ENCODE measurements around the gene CTRB1.
"Not testable (repeated sequence)": the region's sequence is repeated elsewhere in the genome, so short reads cannot be mapped to it uniquely, and the experiment has no call there.

CTRB1 gene

DNA sequence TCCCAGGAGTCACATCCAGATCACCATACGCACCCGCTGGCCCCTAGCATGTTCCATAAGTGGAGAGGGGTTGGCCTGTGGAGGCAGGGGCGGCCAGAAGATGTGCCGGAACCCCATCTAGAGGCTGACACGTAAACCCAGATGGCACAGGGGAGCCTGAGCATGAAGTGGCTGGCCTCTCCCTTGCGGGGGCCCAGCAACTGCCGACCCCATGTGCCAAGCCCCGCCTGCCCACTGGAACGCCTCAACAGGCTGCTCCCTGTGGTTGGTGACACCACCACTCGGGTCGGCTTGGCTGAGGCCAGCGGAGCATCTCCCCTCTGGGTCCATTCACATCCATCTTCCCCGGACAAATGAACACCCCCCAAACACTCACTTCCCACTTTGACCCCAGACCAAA, 23.2 kb downstream of the CTRB1 start:
- DNase-seq (ENCODE audit: low read depth), result no peak

DNA sequence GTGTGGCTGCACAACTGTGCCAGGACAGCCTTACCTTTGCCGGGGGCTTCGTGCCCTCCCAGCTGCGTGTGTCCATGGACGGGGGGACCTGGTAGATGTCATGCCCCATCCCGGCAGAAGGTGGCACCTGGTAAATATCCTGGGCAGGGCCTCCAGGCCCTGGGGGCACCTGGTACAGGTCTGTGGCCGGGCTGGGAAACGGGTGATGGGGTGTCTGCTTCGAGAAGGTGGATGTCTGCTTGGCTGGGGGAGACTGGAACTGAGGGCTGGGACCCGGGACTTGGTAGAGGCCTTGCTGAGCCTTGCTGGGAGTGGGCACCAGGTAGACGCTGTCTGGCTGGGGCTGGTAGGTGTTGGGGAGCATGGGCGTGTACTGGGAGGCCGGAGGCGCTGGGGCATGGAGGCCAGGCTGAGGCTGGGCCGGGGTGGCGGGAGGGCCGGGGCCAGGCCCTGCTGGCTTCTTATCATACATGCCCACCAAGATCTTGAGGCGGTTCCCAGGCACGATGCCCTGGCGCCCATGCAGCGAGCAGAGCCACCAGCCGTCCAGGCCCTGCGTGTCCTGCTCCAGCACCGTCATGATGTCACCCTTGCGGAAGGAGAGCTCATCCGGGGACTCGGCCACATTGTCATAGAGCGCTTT, 23.8 kb downstream of the CTRB1 start:
- DNase-seq (ENCODE audit: low read depth), result not testable (repeated sequence)

DNA sequence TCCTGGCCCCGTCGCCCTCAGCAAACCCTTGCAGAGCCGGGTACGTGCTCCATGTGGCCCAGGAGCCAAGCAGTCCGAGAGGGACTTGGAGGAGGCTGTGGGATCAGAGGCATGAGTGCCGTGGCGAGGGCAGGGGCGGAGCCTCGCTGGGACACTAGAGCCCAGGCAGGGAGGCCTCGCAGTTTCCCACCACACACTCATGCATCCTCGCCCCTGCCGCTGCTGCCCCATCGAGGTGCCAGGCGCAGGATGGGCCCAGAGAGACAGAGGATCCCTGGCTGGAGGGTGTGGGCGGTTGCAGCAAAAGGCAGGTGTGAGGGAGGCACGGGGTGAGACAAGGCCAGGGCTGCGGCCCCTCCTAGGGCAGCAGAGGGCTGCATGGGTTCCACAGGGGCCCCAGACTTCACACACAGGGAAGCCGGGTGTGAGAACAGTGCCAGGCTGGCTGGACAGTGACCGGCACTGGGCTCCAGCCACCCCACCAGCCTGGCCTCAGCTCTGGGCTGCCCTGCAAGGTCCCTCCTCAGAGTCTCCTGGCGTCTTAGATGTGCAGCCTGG, 25.0 kb downstream of the CTRB1 start:
- DNase-seq (ENCODE audit: low read depth), result no peak

DNA sequence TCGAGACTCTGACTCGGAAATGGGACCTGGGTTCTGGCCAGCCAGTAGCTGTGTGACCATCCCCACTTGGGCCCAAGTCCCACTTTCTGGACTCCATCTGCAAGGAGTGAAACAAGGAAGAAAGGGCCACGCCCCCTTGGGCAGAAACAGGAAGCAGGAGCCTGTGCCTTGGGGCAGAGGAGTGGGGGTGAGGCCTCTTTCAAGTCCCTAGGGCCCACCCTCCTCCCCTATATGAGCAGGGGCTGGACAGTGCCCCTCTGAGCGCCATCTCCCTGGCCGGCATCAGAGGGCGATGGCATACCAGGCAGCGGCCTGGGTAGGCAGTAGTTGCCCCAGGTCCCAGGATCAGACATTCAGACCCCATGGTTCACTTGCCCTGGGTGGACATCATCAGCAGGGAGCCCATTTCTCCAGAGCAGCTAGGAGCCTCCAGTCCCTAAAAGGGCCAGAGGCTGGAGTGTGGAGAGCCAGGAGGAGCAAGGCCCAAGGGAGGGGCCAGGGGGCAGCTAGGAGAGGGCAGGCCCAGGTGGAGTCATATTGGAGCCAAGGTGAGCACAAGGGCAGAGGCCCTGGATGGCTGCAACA, 25.5 kb downstream of the CTRB1 start:
- DNase-seq (ENCODE audit: low read depth), result no peak

DNA sequence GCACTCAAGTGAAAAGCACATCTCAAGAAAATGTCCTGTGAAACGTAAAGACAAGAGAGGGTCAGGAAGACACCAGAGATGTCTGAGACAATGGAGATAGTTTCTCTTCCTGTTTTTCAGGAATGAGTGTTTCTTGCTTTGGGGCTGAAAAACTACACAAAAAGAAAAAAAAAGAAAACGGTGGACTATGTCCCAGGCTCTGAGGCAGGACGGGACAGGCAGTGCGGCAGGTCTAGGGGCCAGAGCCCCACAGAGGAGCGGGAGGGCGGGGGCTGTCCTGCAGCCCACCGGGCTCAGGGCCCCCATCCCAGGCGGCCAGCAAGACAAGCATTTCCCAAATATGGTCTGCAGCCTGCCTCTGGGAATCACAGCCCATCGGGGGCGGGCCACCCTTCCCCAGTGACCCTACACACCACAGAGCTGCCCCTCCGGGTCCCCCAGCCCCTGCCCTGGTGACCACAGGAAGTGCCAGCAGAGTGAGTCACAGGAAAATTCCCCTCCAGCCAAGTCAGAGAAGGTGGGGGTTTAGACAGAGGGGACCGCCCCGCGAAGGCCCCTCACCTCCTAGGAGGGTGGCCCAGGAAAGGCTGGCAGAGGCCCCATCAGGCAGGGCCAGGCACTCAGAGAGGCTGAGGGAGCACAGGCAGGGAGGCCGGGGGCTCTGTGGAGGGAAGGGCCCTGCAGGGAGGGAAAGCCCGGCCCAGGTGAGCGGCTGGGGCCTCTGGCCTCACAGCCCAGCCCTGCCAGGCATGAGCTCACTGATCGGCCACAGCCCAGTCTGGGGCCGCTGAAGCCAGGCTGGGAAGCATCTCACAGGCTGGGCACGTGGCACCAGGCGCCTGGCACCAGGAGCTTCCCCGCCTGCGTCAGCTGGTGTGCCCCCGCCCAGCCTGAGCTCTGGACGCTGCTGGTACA, 26.3 kb downstream of the CTRB1 start:
- DNase-seq (ENCODE audit: low read depth), result no peak

DNA sequence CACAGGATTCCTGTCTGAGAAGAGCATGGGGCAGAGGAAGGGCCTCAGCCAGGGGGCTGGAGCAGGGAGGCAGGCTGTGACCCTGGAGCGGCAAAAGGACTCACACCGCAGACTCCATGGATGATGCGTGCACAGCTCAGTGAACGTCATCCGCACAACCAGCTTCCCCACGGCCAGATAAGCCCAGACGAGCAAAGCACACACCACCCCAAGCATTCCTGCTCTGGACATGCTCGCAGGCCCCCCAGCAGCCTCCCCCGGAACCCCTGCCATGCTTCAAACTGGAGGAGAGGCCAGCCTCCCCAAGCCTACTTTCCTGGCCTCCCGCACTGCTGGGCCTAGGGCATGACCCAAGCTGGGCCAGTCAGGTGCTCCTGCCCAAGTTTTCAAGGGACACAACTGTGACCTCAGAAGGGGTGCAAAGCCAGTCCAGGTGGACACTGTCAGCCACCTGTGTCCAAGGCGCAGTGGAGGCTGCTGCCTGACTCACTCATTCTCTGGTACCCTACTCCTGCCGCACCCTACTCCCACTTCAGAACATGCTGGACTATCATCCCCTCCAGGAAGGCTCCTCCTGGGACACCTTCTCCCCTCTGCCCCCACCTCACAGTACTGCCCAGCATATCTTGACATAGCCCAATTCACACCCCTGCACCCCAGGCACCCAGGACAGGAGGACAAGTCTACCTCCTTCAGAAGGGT, 27.9 kb downstream of the CTRB1 start:
- no peak for DNase-seq (ENCODE audit: low read depth)

DNA sequence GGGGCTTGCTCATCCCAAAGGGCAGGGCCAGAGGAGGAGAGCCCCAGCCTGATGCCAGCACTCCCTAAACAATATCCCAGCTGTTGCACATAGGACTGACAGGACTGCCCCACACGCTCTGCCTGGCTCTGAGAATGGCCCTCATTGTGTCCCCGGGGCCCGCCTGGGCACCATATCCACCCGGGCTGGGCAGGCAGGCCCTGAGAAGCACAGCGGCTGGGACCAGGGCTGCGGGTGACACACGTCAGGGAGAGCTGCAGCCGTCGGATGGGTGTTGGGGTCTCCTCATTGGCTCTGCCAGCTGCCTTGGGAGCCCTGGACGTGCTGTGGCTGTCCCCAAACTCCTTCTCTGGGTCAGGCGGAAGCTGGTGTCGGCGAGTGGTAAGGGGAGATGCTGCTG, 28.5 kb downstream of the CTRB1 start:
- DNase-seq (ENCODE audit: low read depth), result no peak

DNA sequence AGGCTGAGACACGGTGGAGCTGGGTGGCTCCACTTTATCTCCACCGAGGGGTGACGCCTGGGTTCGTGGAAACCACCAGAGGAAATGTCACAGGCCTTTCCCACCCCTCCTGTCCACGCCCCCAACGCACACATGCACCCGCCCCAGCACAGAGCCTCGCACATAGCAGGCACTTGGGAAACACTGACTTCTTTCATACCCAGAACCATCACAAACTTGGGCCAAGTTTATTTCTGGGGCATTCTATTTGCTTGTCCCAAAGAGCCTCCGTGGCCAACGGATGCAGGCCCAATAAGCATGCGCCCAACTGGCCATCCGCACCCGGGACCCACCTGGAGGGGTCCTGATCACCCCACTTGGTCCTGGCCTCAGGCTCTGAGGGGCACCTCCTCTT, 29.4 kb downstream of the CTRB1 start:
- no peak for DNase-seq (ENCODE audit: low read depth)

DNA sequence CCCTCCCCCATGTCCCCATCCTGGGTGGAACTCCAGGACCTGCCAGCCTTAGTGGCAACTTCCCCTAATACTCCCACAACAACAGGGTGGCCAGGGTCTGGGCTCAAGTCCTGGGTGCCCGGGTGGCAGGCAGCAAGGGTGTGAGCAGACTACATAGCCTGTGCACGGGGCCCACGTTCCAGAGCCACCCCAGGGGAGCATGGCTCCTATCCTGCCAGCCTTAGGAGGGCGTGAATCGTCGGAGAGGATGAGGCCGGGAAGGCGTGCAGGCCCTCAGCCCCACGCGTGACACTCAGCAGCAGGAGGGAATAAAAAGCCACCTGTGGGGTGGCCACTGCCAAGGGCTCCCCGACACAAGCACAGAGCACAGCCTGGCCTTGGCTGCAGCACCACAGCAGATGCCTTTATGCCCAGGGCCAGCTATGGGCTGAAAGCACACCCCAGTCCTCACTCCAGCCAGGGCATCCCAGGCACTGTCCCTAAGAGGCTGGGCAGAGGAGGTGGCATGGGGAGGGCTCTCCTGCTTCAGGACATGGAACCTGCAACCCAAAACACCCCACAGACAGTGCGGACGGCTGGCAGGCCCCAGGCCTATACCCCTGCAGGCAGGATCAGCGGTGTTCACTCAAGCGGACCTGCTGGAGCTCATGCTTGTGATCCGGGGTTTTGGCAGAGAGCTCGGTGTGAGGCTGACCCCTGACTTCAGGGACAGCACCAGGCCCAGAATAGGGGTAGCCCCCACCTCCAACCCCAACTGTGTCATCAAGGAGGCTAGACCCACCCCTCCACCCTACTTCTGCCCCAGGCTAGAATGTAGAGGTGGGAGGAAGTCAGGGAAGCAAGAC, 30.0 kb downstream of the CTRB1 start:
- DNase-seq (ENCODE audit: low read depth), result no peak

DNA sequence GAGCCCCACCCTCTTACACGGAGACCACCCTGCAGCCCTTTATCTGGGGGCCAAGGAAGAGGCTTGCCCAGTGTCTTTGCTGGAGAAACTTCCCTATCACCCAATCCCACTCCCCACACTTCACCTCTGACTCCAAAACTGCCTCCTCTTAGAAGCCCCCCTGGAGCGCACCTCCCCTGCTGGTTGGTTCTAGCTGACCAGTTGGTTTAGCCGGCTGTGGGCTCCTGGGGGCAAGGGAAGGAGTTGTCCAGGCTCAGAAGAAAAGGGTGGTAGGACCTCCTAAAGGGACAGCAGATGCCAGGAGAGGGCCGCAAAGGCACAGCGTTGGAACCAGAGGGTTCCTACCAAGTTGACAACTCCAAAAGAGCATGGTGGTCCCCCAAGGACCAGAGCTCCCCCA, 30.7 kb downstream of the CTRB1 start:
- DNase-seq (ENCODE audit: low read depth), result no peak

DNA sequence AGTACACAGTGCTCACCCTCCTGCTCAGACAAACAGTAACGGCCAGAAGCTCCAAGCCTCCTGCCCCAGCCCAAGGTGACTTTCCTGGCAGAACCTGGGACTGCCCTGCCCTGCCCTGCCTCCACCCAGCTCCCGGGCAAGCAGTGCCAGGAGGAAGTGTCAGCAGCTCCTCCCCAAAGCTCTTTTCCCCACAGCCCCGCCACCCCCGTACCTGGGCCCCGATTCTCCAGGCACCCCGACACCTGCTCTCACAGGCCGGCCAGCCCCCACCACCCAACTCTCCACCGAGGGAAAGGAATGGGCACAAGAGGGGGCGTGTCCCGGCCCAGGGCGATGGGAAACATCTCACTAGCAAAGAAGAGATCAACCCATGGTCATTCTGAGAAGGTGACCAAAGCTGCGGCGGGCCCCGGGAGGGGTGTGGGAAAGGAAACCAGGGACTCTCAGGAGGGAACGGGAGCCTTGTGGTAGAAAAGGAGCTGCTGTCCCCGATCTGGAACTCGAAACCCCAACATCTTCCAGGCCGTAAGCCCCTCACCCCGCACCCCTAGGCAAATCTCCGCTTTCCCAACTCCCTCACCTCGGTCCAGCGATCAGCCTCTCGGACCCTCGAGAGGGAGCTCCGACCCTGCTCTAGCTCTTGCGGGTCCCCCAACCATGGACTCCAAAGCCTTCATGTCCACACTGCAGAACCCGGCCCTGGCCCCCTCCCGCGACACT, 31.5 kb downstream of the CTRB1 start:
- DNase-seq (ENCODE audit: low read depth), result no peak

DNA sequence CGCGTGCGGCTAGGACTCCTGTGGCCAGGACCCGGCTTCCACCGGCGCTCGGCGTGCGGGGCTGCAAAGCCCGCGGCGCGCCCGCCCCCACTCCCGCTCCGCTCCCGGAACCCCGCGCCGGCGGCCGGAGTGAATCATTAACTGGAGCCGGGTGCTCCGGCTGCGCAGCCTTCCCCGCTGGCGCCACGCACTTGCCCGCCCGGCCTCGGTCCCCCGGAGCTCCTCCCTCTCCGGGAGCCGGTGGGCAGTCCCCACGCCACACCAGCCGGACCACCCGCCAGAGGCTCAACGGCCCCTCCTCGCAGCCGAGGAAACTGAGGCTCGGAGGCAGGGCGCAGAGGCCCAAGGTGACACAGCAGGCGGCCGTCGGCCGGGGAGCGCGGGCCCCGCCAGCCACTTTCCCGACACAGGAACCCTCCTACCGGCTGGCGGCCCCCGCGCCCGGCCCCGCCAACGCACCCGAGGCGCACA, 32.1 kb downstream of the CTRB1 start:
- DNase-seq (ENCODE audit: low read depth), result no peak

DNA sequence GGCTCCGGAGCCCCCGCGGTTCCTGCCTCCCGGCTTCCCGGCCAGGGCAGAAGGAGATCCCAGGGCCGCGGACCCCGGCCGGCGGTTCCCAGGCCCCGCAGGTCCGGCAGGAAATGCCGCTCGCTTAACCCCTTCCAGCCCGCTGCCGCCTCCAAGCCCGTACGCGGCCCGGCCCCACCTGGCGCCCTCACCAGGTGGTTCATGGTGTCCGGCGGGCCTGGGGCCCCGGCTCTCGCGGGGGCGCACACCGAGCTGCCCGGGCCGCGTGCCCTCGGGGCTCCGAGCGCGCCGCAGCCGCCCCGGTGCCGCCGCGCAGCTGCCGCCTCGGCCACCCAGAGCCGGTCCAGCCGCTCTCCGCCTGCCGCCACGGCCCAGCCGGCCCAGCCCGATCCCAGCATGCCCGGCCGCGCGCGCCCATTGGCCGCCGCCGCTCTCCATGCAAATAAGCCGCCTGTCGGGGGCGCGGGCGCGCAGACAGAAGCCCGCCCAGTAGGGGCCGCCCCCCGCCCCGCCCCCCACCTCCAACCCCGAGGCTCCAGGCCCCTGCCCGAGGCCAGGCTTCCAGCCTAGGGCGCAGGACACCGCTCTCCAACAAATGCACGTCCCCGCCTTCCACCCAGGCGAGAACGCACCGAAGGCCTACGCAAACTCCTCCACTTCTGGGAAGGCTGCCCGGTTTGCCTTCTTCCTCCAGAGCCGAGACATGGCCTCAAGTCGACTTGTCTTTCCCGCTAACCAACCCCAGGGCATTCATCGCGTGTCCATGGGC, 32.7 kb downstream of the CTRB1 start, which contains the start of gene BCAR1:
Gene BCAR1 (minus strand): TSS at position 345 of the 769 bp plus-strand sequence. CDS start 142 bp downstream, at position 203.
- DNase-seq (ENCODE audit: low read depth), result no peak

DNA sequence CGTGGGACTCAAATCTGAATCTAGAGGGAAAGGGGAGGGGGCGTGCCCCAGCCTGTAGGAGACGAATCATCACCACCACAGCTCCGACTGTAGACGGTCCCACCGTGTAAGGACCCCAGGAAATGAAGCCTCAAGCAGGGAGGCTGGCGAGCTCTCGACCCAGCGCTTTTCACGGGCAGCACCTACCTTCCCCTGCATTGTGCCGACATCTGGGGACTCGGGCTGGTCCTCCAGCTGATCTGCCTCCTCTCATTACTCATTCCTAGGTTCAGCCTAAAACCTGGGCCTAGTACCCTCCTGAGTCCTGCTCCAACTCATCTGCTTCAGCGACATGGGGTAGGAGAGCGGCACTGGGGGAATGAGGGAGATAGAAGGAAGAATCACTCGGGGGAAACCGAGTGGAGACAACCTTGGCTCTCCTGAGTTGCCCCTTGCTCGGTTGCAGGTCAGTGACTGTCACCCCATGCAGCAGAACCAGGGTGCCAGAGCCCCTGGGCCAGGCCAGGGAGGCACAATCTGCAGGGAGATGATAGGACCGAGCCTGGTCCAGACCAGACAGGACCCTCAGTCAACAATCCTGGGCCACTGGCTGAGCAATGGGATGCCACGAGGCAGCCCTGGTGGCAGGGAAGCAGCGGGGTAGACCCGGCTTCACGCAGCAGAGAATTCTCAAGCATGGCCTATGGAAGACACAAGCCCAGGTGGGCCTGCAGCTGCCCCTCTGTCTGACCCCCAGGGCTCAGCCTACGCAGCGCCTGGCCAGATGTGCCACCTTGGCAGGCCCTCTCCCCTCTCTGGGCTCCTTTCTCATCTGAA, 33.5 kb downstream of the CTRB1 start:
- no peak for DNase-seq (ENCODE audit: low read depth)

DNA sequence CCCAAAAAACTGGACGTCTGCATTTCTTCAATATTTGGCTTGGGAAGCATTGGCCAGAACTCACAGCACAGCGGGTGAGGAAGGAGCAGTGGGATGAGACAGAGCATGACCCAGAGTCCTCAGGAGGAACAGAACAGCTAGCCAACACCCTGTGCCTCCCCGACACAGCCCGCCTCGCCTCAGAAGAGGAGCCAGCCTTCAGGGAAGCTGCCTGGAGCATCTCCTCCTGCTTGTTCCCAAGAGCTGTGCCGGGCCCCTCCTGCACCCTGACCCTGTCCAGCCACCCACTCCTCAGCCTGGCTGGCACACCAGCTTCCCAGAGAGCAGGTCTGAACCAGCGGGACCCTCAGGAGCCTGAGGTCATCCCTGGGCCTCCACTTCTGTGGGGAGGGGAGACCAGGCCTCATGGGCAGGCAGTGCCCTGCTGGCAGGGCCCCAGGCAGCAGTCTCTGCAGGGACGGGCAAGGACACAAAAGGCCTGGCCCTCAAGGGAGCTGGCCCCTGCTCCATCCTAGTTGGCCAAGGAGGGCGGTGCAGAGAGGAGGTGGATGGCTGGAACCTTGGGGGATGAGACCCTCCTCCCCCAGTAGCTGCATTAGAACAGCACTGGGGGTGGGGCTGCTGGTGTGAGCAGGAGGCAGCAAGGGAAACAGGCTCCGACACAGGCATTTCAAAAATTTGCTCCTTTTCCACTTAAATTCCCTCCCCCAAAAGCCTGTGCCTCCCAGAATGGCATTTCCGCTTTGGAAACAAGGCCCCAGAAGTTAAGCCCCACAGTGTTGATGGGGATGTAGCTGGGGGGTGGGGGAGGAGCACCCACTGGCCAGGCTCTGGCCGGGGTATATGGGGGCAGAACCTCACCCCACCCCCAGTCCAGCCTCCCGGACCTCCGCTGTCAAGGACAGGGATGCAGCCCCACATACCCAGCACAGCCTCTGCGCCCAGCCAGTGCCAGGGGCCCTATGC, 34.4 kb downstream of the CTRB1 start:
- DNase-seq (ENCODE audit: low read depth), result no peak

DNA sequence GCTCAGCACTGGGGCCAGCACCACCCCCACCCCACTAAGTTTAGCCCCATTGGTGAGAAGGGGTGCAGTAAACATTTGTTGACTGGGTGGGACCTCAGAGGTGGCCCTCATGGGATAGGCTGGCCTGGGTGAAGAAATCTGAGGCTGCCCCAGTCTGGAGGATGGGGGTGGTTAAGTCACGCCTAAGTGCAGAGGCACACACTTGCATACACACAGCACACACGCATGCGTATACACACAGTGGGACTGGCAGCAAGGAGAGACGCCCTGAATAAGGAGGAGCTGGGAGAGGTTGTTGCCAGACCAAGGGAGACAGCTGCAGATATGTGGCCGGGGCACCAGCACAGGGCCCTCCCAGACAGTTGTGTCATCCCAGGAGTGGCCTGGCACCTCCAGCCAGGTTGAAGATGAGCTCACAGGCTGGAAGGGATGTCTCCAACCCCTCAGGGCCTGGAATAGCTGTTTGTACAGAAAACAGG, 35.6 kb downstream of the CTRB1 start:
- DNase-seq (ENCODE audit: low read depth), result no peak

DNA sequence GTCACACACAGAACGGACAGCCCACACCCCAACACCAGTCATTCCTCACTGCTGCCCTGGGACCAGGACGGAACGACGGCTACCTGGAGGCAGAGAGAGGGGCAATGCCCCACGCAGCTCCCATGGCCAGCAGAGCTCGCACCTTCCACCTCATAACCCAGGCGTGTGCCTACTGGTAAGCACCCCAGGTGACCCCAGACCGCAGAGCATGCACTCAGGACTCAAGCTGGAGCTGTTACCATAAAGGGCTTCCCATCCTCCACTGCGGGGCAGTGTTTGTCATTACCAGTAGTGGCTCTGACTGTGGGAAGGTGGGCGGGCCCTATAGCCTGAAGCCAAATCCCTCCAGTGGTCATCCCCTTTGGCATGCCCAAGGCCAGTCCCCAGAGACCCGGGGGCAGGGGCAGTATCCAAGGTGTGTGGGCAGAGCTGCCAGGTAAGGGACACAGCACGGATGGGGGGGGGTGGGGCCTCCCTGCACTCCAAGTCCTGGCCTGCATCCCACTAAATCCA, 37.3 kb downstream of the CTRB1 start:
- no peak for DNase-seq (ENCODE audit: low read depth)
